GM12872 (cell line): ENCODE measurements around the gene PTK7.
A peak's percentile ranks its signal among the peaks of the same experiment; 100 is the strongest.

Source experiments
- CTCF ChIP-seq: IDR thresholded peaks from 3 replicates; pipeline ENCODE4 v1.5.1; 2011; ENCODE audit warnings: low read depth, mild to moderate bottlenecking, low read length, moderate library complexity; ENCODE audit not compliant: insufficient read depth

PTK7 gene

GRCh38 chr6:43143235-43144128, 67.4 kb downstream of the PTK7 start:
- TF ChIP-seq CTCF: peak; percentile 95

- no peak for TF ChIP-seq CTCF
Measured at GRCh38 chr6:43144879-43145278, 68.8 kb downstream of the PTK7 start.

- TF ChIP-seq CTCF: no peak
Measured at GRCh38 chr6:43146261-43146660, 70.1 kb downstream of the PTK7 start.

DNA sequence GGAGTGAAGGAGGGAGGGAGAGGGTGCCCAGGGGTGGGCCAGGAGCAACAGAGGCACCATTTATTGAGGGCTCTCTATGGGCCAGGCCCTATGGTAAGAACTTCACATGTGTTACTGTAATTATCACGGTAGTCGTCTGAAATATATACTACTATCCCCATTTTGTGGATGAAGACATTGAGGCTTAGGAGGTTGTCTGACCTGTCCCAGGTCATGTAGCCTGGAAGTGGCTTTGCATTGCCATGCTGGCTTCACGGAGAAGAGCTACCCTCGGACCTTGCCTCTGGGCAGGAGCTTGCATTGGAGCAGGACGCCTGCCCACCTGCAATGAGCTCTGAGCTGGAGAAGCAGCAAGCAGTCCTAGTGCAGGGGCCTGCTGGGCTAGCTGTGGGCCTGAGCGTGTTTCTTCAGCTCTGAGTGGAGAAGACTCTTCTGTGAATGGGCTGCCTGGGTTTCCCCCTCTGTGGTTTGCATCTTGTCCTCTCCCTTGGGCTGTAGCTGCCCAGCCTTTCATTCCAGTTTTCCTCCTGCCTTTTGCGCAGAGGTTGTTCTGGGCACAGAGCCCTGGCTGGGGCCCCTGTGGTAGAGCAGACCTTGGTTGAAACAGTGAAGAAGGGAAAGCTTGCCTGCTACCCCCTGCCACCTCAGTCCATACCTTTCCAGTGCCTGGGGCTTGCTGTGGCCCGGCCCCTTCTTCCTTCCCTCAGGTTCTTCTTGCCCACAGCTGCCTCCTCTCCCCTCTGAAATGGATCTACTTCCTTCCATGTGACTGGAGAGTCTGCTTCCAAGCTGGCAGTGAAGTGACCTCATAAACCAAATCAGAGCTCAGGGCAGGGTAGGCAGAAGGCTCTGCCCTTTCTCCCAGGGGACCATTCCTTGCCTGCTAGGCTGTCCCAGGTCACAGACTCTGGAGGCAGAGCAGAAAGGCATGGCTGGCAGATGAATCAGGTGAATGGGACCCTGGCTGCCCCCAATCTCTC, 70.9 kb downstream of the PTK7 start:
- TF ChIP-seq CTCF: no peak

- TF ChIP-seq CTCF: no peak
Measured at GRCh38 chr6:43147691-43148477, 71.8 kb downstream of the PTK7 start.

DNA sequence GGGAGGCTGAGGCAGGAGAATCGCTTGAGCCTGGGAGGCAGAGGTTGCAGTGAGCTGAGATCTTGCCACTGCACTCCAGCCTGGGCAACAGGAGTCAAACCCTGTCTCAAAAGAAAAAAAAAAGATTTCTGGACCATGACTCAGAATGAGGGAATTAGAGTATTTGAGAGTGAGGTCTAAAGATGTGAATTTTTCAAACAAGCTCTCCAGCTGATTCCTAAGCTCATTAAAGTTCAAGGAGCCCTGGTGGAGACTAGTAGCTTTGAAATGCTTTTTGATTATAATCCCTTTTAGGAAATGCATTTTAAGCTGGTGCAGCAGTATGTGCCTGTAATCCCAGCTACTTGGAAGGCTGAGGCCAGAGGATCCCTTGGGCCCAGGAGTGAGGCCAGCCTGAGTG, 73.2 kb downstream of the PTK7 start:
- no peak for TF ChIP-seq CTCF
